GM12878 (cell line): Measurements from ENCODE around the gene XPOT. TPM values are rescaled to one million over a fixed set of nuclear protein-coding genes. Genes with fewer than 3 reads are reported as not detected.

Source experiments
- ATAC-seq: fragments of 200-7000 bp; cut with Tn5 transposase; 3 replicates; pipeline ENCODE4 v1.9.1; 2020; ENCODE audit warnings: mild to moderate bottlenecking, moderate library complexity
- BruUV-seq: library from RNA; stranded (reverse); fragments of 400-500 nt; replicated peaks from 2 replicates; lab custom pipeline; 2021; lab: Mats Ljungman, UMichigan
- CTCF ChIA-PET: fragments of 300-600 bp; sonication (Branson Sonifier 250); formaldehyde crosslinking; extraction: SDS; loops from one replicate; lab custom pipeline; 2021; ENCODE audit warnings: inconsistent platforms; lab: Yijun Ruan, JAX
- POLR2A ChIA-PET: fragments of 350-600 bp; formaldehyde crosslinking; extraction: SDS; loops from one replicate; lab custom pipeline; 2021; ENCODE audit warnings: inconsistent platforms; lab: Charles Lee
- RAD21 ChIA-PET: fragments of 300-600 bp; sonication (Branson Sonifier 250); formaldehyde crosslinking; loops from one replicate; lab custom pipeline; 2023; ENCODE audit warnings: antibody characterized with exemption; ENCODE audit not compliant: unreplicated experiment; lab: Charles Lee
- SMC1A ChIA-PET: fragments of 300-600 bp; sonication (Branson Sonifier 250); formaldehyde crosslinking; loops from one replicate; lab custom pipeline; 2023; ENCODE audit not compliant: unreplicated experiment, uncharacterized antibody; lab: Charles Lee
- DNase-seq: peaks from one replicate; pipeline ENCODE4 v3.0.0-alpha.2; 2011; ENCODE audit warnings: low read depth, low spot score
- FAIRE-seq: peaks from 3 replicates; lab custom pipeline; 2011; peaks lifted over from hg19 to GRCh38; lab: Jason Lieb, UNC
- H2AFZ ChIP-seq: 2 replicates; pipeline ENCODE4 v1.6.0; 2011; ENCODE audit warnings: low read depth, low read length, control low read depth; ENCODE audit not compliant: control insufficient read depth
- H3K27ac ChIP-seq: 2 replicates; pipeline ENCODE4 v1.5.1; 2011; ENCODE audit warnings: control low read depth; ENCODE audit not compliant: control insufficient read depth, insufficient read depth
- H3K27me3 ChIP-seq, 2 experiments: replicated peaks in 1 of 2; 2 replicates each; pipeline versions ENCODE4 v1.6.0 to v1.6.1; 2011; ENCODE audit warnings: low read length in 1 of 2; ENCODE audit not compliant: control insufficient read depth in 2 of 2, insufficient read depth in 2 of 2
- H3K36me3 ChIP-seq, 2 experiments: 2 replicates each; pipeline ENCODE4 v1.5.1; 2011; ENCODE audit warnings: low read length in 1 of 2; ENCODE audit not compliant: control insufficient read depth in 2 of 2, insufficient read depth in 2 of 2
- H3K4me1 ChIP-seq: 2 replicates; pipeline ENCODE4 v1.6.1; 2011; ENCODE audit warnings: mild to moderate bottlenecking, low read length, moderate library complexity, mixed read lengths; ENCODE audit not compliant: control insufficient read depth, insufficient read depth
- H3K4me2 ChIP-seq: 2 replicates; pipeline ENCODE4 v1.6.0; 2011; ENCODE audit warnings: control low read depth; ENCODE audit not compliant: control insufficient read depth, insufficient read depth
- H3K4me3 ChIP-seq: fragments of 200-600 bp; sonication (generic); 2 replicates; pipeline ENCODE4 v1.5.1; 2016
- H3K79me2 ChIP-seq: 2 replicates; pipeline ENCODE4 v1.6.0; 2011; ENCODE audit warnings: low read length; ENCODE audit not compliant: control insufficient read depth, insufficient read depth
- H3K9ac ChIP-seq: 2 replicates; pipeline ENCODE4 v1.8.0; 2011; ENCODE audit warnings: low read length, control low read depth, mixed read lengths; ENCODE audit not compliant: control insufficient read depth, insufficient read depth
- H3K9me3 ChIP-seq: replicated peaks from 3 replicates; pipeline ENCODE4 v1.5.1; 2011; ENCODE audit warnings: mild to moderate bottlenecking, low read length; ENCODE audit not compliant: control insufficient read depth, insufficient read depth
- H4K20me1 ChIP-seq: 2 replicates; pipeline ENCODE4 v1.6.0; 2011; ENCODE audit not compliant: control insufficient read depth, insufficient read depth
- BMI1 ChIP-seq: fragments of 450-650 bp; IDR thresholded peaks from 2 replicates; pipeline ENCODE4 v1.6.1; 2016; ENCODE audit warnings: mild to moderate bottlenecking, moderate library complexity, borderline replicate concordance
- CHD4 ChIP-seq: fragments of 200-600 bp; sonication (generic); IDR thresholded peaks from 2 replicates; pipeline ENCODE4 v1.6.1; 2016; ENCODE audit warnings: mild to moderate bottlenecking
- EZH2 ChIP-seq: IDR thresholded peaks from 2 replicates; pipeline ENCODE4 v1.6.1; 2012; ENCODE audit warnings: low read depth, mild to moderate bottlenecking, control low read depth, inconsistent platforms, low read length, borderline replicate concordance; ENCODE audit not compliant: control insufficient read depth
- NFYB ChIP-seq: IDR thresholded peaks from 2 replicates; pipeline ENCODE4 v1.6.1; 2011; ENCODE audit warnings: low read depth, mild to moderate bottlenecking, low read length, improper control_type of control experiment, moderate library complexity; ENCODE audit not compliant: insufficient read depth
- POLR2A ChIP-seq: IDR thresholded peaks from 2 replicates; pipeline ENCODE4 v1.6.1; 2011; ENCODE audit warnings: low read depth, mild to moderate bottlenecking, low read length
- SMAD5 ChIP-seq: IDR thresholded peaks from 2 replicates; pipeline ENCODE4 v1.6.1; 2016; ENCODE audit warnings: antibody characterized with exemption, low read depth
- SUZ12 ChIP-seq: fragments of 200-600 bp; sonication (generic); IDR thresholded peaks from one replicate; pipeline ENCODE4 v1.6.1; 2018; ENCODE audit warnings: antibody characterized with exemption, mild to moderate bottlenecking; ENCODE audit not compliant: unreplicated experiment
- TAF1 ChIP-seq: IDR thresholded peaks from 2 replicates; pipeline ENCODE4 v1.6.1; 2011; ENCODE audit warnings: mild to moderate bottlenecking, low read depth, low read length, borderline replicate concordance
- ZNF217 ChIP-seq: fragments of 450-650 bp; IDR thresholded peaks from 2 replicates; pipeline ENCODE4 v1.6.1; 2017; ENCODE audit warnings: antibody characterized with exemption, mild to moderate bottlenecking
- WGBS: methylation state at CpG from one replicate; pipeline ENCODE4 v1.1.6; 2016; ENCODE audit warnings: low lambda C conversion rate; ENCODE audit not compliant: insufficient replicate concordance, insufficient coverage; ENCODE audit errors: missing lambda C conversion rate; 5-methylcytosine and 5-hydroxymethylcytosine counted together
- in situ Hi-C: fragments of 300-500 bp; cut with MboI; formaldehyde crosslinking; loops from 9 replicates; pipeline ENCODE4 v1.14.3; 2018; ENCODE audit warnings: mixed read lengths
- intact Hi-C: fragments of 100-400 bp; cut with micrococcal nuclease; formaldehyde crosslinking; loops from one replicate; pipeline ENCODE4 v1.14.2; 2022; ENCODE audit not compliant: unreplicated experiment
- polyA plus RNA-seq, 11 experiments: library from polyadenylated mRNA; depleted of rRNA in 4 of 11; unstranded in 6 of 11; stranded (reverse) in 5 of 11; fragments of >200 nt; fragmentation: Nextera tagmentation in 4 of 11; fragmentation: Illumina TruSeq in 1 of 11; extraction: Ambion mirVana in 4 of 11; extraction: Trizol in 1 of 11; gene quantifications; 1 replicate in 1 of 11; 2 replicates in 10 of 11; pipeline versions ENCODE4 v1.2.1 to v1.2.3, GENCODE V29; 2011 to 2016; ENCODE audit warnings: inconsistent platforms in 2 of 11, missing spikeins in 2 of 11, low read depth in 1 of 11
- total RNA-seq, 4 experiments: library from RNA; depleted of rRNA in 3 of 4; stranded (reverse); fragments of >200 nt in 3 of 4; fragmentation: Illumina TruSeq in 1 of 4; extraction: Trizol in 1 of 4; gene quantifications; 2 replicates each; pipeline versions ENCODE4 v1.2.1 to v1.2.3, GENCODE V29; 2013 to 2021
- TF ChIP-seq, protein P1 (sequence below): fragments of 450-650 bp; IDR thresholded peaks from 2 replicates; pipeline ENCODE4 v1.6.1; 2016; ENCODE audit warnings: mild to moderate bottlenecking
- TF ChIP-seq, protein P2 (sequence below): fragments of 450-650 bp; IDR thresholded peaks from 2 replicates; pipeline ENCODE4 v1.6.1; 2017; ENCODE audit warnings: mild to moderate bottlenecking, low read depth, inconsistent platforms; ENCODE audit not compliant: poor library complexity, severe bottlenecking
- TF ChIP-seq, protein P3 (sequence below): IDR thresholded peaks from 2 replicates; pipeline ENCODE4 v1.6.1; 2011; ENCODE audit warnings: low read depth, mild to moderate bottlenecking, low read length, moderate library complexity, borderline replicate concordance; ENCODE audit errors: extremely low read depth

XPOT gene
- total and polyA plus RNA-seq, 10 of the 15 experiments (the other 5 are each of a cell fraction or from before 2014, with no cell fraction given), result 11.9 to 66.3 (median 54.7) TPM

DNA sequence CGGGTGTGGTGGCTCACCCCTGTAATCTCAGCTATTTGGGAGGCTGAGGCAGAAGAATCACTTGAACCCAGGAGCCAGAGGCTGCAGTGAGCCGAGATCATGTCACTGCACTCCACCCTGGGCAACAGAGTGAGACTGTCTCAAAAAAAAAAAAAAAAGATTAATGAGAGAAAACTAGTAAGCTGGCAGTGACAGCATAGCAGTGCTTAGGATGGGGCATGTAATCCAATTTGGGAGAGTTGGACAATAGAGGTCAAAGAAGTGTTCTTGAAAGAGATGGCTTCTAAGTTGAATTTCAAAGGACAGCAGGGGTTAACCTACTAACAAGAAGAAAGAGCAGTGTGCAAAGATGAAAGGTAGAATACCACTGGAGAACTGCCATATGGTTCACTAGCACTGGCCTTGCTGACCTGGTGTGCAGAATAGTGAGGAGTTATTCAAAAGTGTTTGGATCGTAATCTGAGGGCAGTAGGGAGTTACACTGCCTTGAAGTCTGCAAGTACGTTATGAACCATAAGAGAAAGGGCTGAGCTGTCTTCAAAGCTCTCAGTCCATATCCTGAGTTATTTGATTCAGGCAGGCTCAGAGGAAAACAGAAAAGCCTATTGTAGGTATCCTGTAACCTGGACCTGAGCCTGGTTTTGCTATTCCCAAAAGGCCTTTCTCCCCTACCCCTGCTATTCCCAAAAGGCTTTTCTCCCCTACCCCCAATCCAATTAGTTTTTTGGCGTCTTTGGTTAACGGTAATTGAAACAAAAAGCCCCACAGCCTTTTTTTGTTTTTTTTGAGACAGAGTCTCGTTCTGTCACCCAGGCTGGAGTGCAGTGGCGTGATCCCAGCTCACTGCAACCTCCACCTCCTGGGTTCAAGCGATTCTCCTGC lies 3.4 kb downstream of the XPOT start:
- Histone ChIP-seq H3K27ac (no peak overlapping the region), H3K79me2 (peaks cover 39% of the 10 kb centered on the region), H4K20me1 (no peaks in the 10 kb centered on the region), H3K9me3 (no peaks in the 10 kb centered on the region), H3K27me3 (no peaks in the 10 kb centered on the region), H3K36me3 (no peaks in the 10 kb centered on the region; a peak in 3 of 4 replicates), H3K4me1 (peaks cover 4% of the 10 kb centered on the region), H2AFZ (no peak overlapping the region), H3K4me2 (0 out of 2 replicates have a peak overlapping the region, but pooled peaks have one; percentile 15), H3K9ac (no peak overlapping the region), H3K4me3 (no peak overlapping the region)
- 87% methylated on average over 9 of the region's 9 CpGs for WGBS
- ChIA-PET SMC1A (no interaction called here), POLR2A (interaction anchor here (0.6 kb wide), 1 partner anchor 144 kb away, joined by 4 read pairs; no protein-coding TSS in a partner anchor), RAD21 (no interaction called here), CTCF (no interaction called here)
- TF ChIP-seq TAF1 (no peak), POLR2A (no peak)
- FAIRE-seq (no peak), DNase-seq (no peak), ATAC-seq (no peak)
- intact Hi-C loops, result loop anchor here (10.0 kb wide), 1 partner anchor 1757 kb away; the partner anchor contains the start of gene TMBIM4
- in situ Hi-C loops, result loop anchor here (5.0 kb wide), 1 partner anchor 40 kb away; no protein-coding TSS in a partner anchor
- no TSS peak for BruUV-seq

DNA sequence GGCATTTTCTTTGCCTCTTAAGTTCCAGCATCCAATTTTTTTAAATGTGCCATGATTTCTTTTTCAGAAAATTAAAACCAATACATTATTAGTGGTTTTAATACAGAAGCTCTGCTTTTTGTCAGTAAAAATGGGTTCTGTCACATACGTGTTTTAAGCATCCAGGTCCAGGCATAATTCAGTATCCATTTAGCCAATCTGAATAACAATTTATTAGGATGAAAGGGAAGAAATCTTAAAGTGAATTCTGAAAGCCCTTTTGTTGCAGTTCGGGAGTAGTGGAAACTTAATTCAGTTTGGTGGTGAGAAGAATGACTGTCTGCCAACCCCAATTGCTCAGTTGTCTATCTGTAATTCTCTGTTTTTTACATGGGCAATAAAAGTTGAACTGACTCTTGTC lies 7.2 kb downstream of the XPOT start:
- Histone ChIP-seq H2AFZ (no peak overlapping the region), H3K4me1 (no peaks in the 10 kb centered on the region), H3K79me2 (peaks cover 19% of the 10 kb centered on the region), H3K27ac (no peak overlapping the region), H3K4me3 (no peak overlapping the region), H3K9ac (no peak overlapping the region), H3K9me3 (no peaks in the 10 kb centered on the region), H4K20me1 (no peaks in the 10 kb centered on the region), H3K36me3 (peaks cover 3 to 7% of the 10 kb centered on the region in 2 experiments; a peak in 3 of 4 replicates), H3K4me2 (no peak overlapping the region), H3K27me3 (no peaks in the 10 kb centered on the region)
- no peak for DNase-seq
- ChIA-PET CTCF (no interaction called here), RAD21 (no interaction called here), POLR2A (interaction anchor here (0.7 kb wide), 1 partner anchor 70 kb away, joined by 3 read pairs; no protein-coding TSS in a partner anchor), SMC1A (interaction anchor here (1.0 to 1.2 kb wide), 2 partner anchors 8 to 35 kb away, joined by 3 read pairs; no protein-coding TSS in a partner anchor)
- ATAC-seq, result no peak
- intact Hi-C loops, result no loop called here
- BruUV-seq, result no TSS peak
- WGBS, result 100% methylated on average over 2 of the region's 2 CpGs
- FAIRE-seq, result no peak
- in situ Hi-C loops, result no loop called here
- TF ChIP-seq, protein P1, sequence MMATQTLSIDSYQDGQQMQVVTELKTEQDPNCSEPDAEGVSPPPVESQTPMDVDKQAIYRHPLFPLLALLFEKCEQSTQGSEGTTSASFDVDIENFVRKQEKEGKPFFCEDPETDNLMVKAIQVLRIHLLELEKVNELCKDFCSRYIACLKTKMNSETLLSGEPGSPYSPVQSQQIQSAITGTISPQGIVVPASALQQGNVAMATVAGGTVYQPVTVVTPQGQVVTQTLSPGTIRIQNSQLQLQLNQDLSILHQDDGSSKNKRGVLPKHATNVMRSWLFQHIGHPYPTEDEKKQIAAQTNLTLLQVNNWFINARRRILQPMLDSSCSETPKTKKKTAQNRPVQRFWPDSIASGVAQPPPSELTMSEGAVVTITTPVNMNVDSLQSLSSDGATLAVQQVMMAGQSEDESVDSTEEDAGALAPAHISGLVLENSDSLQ, result no peak
- no peak for TF ChIP-seq SMAD5
- TF ChIP-seq EZH2, result no peak
- TF ChIP-seq ZNF217, result no peak
- TF ChIP-seq BMI1, result no peak
- no peak for TF ChIP-seq NFYB
- TF ChIP-seq, protein P2, sequence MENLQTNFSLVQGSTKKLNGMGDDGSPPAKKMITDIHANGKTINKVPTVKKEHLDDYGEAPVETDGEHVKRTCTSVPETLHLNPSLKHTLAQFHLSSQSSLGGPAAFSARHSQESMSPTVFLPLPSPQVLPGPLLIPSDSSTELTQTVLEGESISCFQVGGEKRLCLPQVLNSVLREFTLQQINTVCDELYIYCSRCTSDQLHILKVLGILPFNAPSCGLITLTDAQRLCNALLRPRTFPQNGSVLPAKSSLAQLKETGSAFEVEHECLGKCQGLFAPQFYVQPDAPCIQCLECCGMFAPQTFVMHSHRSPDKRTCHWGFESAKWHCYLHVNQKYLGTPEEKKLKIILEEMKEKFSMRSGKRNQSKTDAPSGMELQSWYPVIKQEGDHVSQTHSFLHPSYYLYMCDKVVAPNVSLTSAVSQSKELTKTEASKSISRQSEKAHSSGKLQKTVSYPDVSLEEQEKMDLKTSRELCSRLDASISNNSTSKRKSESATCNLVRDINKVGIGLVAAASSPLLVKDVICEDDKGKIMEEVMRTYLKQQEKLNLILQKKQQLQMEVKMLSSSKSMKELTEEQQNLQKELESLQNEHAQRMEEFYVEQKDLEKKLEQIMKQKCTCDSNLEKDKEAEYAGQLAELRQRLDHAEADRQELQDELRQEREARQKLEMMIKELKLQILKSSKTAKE, result no peak
- TF ChIP-seq, protein P3, sequence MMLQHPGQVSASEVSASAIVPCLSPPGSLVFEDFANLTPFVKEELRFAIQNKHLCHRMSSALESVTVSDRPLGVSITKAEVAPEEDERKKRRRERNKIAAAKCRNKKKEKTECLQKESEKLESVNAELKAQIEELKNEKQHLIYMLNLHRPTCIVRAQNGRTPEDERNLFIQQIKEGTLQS, result no peak
- TF ChIP-seq CHD4, result no peak
- no peak for TF ChIP-seq SUZ12
